Stimulated activated CD8-positive, alpha-beta memory T cell treated with anti-CD3 and anti-CD28 coated beads, Interleukin-4, amount 100 ng/mL, for 4 hours (primary cell): ENCODE results near the gene SLC23A3.

ENCODE experiments used
- DNase-seq, 2 donors: peaks; one replicate each; pipeline ENCODE4 v3.0.0-alpha.2; 2020; ENCODE audit warnings: low read depth in 2 of 2, low spot score in 1 of 2

SLC23A3 gene

DNA sequence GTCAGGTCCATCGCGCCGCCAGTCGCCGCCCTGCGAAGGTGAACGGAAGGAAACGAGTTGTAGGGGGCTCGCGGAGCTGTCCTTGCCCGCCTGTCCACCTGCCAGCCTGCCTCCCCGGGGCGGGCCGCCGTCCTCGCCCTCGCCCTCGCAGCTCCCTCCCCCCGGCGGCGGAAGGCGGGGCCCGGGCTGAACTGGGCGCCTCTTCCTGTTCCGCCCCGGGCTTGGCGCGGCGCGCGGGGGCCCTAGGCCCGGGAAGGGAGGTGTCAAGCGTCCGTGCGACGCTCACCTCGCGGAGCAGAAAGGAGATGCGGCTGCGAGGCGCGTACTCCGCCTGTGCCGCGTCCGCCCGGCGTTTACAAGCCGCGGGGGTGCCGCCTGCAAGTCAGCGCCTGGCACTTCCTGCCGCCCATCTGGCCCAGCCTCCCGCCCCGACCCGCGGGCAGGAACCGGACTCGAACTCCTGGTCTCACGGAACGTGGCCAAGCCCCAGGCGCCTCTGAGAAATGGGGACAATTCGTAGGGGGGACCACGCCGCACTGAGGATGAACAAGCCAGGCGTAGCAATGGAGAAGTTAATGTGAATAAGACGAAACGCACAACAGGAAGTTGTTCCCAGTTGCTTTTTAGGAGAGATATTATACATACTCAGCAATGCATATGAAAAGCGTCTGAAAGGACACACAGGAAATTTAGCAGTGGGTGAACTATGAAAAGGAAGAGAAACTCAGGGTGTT, 7.2 kb upstream of the SLC23A3 start, which contains the start of gene CNPPD1:
Gene CNPPD1 (minus strand): TSS at position 108 of the 734 bp plus-strand sequence. CDS start 97 bp downstream, at position 11.
- DNase-seq = peak; percentile 48 to 67

DNA sequence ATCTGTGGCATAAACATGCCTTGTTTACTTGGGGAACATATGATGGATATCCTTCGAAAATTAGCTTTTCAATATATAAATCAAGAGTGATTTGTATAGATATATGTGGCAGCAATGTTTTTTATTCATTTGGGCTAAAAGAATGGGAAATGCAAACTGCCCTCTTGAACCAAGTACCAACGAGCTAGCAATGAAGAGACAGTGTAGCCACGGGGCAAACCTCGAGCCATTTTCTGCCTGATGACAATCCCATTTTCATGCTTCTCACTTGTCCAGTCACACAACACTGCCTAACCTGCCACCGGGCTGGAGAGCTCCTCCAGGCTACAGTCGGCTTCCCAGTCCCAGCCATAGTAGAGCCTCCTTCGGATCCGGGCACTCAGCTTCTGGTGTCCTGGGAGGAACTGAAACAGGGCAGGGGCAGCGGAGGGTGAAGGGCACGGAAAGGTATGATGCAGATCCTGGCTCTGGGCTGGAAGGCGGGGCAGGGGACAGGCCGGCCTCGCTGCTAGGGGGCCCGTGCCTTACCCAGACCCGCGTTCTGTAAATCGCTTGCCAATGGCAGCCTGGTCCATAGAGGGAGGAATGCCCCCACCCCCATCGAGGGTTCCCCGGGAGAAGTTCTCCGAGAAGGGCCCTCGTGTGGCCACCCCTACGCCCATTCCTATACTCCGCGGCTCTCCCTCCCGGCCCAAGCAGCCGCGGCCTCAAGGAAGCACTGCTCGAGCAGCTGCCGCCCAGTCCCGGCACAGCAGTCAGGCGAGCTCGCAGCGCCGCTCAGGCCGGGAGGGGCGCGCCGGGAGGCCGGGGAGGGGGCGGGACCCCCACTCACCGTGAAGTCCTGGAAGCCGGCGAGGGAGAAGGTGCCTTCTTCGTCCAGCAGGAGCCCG, 6.3 kb upstream of the SLC23A3 start:
- no peak for DNase-seq

DNA sequence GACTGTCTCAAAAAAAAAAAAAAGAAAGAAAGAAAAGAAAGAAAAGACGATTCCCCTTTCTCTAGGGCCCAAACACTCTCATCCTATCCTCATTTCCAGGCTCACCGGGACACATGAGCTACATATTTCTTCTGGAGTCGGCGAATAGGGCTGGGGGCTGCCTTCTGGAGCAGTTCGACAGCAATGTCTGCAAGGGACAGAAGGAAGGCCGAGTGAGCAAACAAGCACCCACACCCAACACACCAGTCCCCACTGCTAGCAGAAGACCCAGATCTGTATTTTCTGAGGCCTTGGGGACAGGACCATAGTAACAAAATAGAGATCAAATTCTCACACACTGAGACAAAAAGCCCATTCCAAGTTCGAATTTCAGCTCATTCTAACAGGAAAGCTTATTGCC, 5.7 kb upstream of the SLC23A3 start:
- DNase-seq = no peak

DNA sequence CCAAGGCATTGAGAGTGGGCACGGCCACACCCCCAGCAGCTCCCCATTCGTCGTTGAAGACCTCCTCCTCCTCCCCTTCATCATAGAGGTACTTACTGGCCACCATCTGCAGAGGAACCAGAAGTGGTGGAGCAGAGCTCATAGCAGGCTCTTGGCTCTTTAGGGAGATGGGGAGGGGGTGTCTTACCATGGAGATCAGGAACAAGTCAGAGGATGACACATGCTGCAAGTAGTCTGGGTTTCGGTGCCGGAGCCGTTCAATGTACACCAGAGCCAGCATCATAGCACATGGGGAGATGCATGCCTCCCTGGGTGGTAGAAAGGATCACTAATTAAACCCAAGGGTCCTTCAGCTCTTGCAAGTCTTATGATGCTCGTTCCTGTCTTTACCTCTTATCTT, 5.0 kb upstream of the SLC23A3 start:
- no peak for DNase-seq

DNA sequence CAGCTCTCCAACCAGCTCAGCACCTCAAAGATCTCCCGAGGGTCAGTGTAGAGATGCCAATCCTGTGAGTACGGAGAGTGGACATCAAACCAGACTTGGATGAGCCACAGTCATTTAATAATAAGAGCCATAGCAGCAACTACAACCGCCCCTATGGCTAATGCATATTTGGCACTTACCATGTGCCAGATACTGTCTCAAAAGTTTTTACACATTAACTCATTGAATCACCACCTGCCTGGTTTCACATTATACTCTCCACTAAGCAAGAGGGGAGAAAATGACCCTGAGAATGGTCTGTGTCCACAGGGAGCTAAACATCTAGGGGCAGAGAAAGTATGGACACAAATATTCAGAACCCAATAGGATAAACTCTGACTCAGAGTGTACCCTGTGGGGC, 4.3 kb upstream of the SLC23A3 start:
- DNase-seq = no peak

DNA sequence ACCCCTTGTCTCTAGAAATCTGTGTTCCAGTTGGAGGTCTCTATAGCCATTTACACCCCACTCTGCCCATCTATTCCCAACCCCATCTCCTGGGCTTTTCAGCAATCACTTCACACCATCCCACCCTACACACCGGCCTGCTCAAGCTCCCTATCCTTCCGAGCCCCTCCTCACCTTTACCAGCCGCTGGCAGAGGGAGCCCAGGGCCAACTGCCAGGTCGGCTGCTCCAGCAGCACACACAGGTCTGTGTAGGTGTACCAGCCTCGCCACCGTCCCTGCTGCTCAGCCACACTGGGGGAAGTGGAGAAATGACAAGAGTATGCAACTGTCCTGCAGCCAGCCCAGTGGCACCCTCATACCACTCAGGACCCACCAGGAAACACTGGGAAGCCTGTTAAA, 3.3 kb upstream of the SLC23A3 start:
- no peak for DNase-seq

DNA sequence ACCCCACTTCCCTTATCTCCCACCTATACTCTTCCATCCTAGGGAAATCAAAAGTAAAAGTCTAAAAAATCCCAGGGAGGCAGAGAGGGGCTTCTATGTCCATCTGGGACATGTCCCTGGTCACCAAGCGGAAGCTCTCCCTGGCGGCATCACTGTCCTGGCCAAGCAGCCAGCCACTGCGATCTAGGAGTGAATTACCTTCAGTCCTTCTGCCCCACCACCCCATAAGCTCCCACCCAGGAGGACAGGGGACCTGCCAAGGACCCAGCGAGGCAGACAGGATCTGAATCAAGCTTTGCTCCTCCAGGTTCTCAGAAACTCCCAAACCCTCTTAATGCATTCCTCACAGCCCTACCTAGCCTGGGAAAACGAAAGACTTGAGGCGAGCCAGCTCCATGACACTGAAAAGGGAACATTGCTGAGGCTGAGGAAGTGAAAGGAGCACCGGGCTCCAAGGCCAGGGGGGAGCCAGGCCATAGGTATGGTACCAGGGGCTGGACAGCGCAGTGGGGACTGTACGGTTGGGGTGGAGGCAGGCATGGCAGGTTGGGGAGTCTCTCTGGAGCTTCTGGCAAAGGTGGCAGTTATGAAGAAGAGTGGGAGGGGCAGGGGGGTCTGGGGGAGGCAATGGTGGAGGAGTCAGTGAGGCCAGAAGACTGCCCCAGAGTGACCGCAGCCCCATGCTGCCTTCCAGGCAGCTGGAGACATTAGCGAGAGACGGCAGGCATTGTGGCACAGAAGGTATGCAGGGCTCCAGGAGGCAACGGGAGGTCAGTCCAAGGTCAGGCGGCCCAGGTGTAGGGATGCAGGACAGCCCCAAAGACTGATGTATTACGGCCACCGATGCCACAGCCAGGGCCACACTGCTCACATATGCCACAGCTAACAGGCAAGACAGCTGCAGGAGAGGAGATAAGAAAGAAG, 2.7 kb upstream of the SLC23A3 start:
- DNase-seq = no peak

DNA sequence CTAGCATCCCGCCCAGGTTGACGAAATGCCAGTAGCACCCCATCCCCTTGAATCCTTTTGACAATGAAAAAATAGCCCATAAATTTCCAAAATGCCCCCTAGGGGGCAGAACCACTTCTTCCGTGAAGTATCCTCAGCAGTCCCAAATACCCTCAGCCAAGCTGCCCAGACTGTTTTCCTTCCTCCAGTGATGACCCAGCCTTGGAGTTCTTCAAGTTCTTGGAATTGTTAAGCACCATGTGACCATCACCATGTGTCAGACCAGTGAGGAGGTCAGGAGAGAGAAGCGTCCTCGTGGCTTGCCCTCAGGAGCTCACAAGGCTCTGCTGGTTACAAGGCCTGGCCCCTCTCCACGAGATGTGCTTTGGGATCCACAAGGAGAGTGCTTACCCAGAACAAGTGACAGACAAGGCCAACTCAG, 1.4 kb upstream of the SLC23A3 start:
- no peak for DNase-seq

DNA sequence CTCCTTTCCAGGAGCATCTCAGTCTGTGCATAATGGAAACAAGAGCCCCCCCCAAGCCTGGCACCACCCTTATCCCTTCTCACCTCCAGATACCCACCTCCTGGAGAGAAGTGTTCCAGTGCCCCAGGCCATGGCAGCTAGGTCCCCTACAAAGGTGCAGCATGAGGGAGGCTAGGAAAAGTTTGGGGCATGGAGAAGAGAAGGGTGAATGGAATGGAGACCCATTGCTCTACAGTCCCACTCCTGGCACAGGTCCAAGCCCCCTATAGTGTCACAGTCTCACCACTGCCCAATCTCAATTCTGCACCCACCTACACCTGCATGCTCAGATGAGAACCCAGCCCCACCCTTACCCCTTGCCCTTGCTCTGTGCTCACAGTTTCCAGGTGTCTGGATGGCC, 897 bp downstream of the SLC23A3 start:
- DNase-seq = no peak

DNA sequence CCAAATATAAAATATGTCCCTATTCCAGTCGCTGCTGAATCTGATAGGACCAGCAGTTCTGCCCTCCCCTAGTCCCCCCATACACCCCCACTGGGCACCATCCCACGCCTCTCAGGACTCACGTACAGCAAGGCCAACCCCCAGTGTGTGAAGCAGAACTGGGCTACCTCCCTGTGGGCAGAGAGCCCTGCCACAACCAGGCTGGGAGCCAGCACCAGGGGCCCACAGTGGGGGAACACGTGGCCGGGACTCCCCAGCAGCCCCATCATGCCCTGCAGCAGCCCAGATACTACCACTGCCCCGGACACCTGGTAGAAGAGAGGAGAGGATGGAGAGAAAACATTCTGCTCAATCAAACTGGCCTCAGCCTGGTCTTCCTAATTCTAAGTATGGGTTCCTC, 1.3 kb downstream of the SLC23A3 start:
- no peak for DNase-seq

DNA sequence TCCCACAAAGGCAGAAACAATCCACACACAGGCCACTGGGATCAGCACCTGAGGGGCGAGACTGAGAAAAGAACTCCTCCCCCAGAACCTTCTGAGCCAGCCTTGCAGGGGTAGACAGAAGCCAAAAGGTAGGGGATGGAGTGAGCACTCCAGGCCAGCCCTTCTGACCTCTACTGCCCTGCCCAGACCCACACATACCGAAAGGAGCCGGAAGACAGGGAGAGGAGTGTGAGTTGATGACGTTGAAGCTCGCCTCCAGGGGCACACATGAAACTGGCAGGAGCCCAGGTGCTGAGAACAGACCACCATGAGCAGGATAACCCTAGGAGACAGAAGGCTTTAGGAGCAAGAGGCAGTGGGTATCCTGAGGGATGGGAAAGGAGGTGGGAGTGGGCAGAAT, 1.8 kb downstream of the SLC23A3 start:
- no peak for DNase-seq

DNA sequence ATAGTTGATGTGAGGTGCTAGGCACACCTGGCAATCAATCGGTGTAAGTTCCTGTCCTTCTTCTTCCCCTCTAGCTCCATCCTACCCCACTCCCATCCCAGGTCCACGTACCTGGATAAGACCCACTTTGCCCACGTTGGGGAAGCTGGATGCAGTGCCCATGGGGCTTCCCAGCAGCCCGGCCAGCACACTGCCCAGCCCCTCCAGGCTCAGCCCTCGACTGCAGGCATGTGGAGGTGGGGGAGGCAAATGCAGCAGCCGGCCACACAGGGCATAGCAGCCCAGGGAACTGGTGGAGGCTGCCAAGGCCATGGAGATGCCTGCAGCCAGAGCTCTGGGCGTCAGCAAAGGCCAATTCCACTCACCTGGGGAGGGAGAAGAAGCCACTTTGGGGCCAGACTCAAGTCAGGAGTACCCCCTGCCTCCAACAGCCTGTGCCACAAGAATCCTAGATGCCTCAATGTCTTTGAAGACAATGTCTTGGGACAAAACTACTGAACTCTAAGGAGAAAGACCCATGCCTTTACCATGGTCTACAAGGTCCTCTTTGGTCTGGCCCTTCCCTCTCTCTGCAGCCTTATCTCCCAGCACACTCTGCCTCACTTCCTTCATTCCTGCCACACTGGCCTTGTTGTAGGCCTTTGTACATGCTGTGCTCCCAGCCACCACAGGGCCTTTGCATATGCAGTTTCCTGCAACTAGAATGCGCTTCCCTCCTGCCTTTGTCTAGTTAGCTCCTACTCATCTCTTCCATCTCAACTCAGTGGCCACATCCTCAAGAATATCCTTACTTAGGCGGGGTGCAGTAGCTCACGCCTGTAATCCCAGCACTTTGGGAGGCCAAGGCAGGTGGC, 4.5 kb downstream of the SLC23A3 start:
- no peak for DNase-seq

DNA sequence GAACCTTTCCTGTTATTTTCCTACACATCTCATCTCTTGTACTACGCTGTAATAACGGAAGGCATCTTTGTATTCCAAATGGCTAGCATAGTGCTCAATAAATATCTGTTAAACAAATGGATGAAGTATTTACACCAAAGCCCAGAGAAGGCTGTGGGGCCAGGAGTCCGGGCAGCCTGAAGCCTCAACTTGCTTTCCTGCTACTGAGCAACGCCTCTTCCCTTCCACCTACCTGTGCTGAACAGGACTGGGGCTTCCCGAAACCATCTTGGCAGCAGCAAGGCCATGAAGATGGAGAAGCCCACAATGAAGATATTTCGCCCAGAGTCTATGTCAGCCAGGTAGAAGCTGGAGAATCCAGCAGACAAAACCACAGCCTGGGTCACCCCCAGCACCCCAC, 6.7 kb downstream of the SLC23A3 start:
- no peak for DNase-seq

DNA sequence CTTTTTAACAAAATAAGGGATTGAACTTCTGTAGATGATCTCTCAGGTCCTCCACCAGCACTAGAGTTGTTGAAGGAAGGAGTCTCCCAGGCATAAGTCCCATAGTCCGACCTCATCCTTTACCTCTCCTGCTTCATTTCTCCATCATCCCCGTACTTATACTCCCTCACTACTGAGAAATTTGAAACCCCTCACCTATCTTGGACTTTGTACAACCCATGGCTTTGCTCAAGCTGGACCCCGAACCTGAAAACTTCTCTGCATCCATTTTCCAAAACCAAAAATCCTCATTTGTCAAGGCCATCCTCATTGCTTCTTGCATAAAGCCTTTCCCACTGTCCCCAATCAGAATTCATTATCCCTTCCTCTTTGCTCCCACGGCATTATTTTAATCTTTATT, 8.7 kb downstream of the SLC23A3 start:
- DNase-seq = no peak

DNA sequence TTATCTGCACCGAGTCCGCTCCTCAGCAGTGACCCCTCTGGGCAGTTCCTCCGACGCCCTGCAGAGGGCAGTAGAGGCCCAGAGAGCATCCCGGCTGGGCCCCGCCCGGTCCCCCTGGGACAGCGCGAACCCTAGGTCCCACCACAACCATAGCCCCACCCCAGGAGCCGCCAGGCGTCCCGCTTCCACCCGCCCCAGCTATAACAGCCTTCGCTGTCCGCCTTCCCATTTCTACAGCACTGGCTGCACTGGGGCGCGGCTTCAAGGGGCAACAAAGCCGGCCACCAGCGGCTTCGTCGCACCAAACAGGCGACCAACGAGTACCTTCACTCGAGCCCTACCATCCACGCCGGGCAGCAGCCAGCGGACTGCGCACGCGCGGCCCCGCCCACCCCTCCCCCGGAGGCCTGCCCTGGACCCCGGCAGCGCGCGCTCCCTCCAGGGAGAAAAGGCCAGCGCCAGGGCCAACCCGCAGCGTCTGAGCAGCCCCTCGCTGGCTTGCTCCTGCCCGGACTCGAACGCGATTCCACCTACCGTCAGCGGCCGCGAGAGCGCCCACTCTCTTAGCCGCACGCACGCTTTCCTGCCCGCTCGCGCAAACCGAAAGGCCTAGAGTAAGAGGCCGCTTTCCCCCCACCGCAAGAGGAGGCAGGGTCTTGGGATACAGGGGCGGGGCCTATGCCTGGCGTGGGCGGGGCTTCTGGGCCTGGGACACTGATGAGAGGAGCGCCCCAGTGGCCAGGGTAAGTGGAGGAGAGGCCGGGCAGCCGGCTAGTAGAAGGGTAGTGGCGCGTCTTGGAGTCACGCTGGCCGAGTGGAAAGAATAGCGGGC, 9.4 kb downstream of the SLC23A3 start, which contains the start of gene NHEJ1:
Gene NHEJ1 (minus strand): TSS at position 630 of the 832 bp plus-strand sequence. CDS start 2,453 bp downstream, outside the sequence.
- DNase-seq = peak; percentile 84 to 88

DNA sequence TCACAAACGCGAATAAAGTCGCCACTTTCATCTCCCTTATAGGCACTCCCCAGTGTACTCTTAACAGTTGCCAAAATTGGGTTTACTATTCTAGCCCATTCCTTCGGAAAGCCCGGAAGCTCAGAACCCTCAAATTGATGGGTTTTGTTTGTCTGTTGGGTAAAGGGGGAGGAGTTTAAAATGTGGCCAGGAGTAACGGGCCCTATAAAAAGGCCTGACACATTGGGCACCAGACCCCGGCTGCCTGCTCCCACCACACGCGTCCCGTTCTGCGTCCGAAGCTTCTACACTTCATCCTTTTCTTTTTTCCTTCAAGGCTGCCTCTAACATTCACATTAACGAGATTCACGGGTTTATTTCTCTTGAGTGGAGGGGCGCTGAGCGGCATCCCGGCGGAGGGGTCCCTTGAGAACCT, 10.1 kb downstream of the SLC23A3 start:
- DNase-seq = no peak

DNA sequence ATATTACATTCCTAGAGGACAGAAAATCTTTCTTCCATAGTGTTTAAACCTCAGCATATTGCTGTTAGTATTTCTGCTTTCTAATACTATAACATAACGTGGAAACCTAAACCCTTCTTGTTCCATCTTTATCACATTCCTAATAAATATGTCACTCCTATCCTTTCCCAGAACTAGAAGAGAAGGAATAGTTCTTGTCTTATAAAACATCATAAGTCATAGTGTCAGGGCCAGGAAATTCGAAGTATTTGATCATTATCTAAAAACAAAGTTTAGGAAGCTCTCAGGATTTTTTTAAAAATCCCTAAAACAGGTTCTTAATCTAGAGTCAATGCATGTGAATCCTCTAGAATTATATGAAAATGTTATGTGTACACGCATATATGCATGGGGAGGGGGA, 11.2 kb downstream of the SLC23A3 start:
- no peak for DNase-seq

DNA sequence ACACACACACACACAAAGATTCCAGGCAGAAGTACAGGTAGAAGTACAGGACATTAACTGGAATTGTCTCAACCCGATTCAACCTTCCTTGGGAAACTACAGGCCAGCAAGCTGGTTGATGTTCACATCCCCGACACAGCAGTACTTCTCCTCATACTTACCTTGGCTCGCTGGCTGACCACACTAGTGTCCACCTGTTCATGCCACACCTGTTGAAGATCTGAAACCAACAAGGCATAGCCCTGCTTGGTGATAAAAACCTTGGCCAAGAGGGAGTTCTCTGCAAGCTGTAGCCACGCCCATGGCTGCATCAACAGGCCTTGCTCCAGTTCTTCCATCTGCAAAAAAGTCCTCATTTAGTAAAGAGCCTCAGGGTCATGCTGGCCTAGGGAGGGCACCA, 11.8 kb downstream of the SLC23A3 start:
- no peak for DNase-seq

DNA sequence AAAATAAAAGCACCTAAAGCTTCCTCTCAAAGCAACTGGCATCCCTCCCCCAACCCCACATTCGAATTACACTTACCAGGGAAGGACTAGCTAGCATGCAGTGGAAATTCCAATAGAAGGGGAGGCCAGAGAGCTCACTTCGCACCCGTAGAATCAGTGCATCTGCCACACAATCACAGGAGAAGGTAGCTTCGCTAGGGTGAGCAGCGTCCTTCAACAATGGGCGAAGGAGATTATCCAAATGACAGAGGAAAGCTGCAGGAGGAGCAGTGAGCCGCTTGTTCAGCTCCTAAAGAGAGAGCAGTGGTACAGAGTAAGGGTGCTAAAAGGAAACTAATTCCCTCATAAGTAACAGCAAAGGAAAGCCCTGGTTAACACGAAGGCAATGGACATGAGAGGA, 12.4 kb downstream of the SLC23A3 start:
- no peak for DNase-seq
